IPS-20b (cell line): Measurements from ENCODE around the gene UGDH.
"Not testable (repeated sequence)": the region's sequence is repeated elsewhere in the genome, so short reads cannot be mapped to it uniquely, and the experiment has no call there.

Experiments
- H3K27ac ChIP-seq: one replicate; pipeline ENCODE4 v1.5.1; 2013; ENCODE audit warnings: low read length
- H3K27me3 ChIP-seq: 2 replicates; pipeline ENCODE4 v1.6.1; 2013; ENCODE audit warnings: mild to moderate bottlenecking, low read length, inconsistent platforms; ENCODE audit not compliant: insufficient read depth
- H3K36me3 ChIP-seq: 2 replicates; pipeline ENCODE4 v1.6.1; 2013; ENCODE audit warnings: low read depth, mild to moderate bottlenecking, inconsistent platforms, low read length, moderate library complexity; ENCODE audit not compliant: insufficient read depth
- H3K4me1 ChIP-seq: 2 replicates; pipeline ENCODE4 v1.6.1; 2013; ENCODE audit warnings: mild to moderate bottlenecking, control low read depth, inconsistent platforms, low read length, moderate library complexity; ENCODE audit not compliant: insufficient read depth
- H3K4me3 ChIP-seq: 2 replicates; pipeline ENCODE4 v1.5.1; 2013; ENCODE audit warnings: mild to moderate bottlenecking, low read length, inconsistent platforms
- H3K9ac ChIP-seq: 2 replicates; pipeline ENCODE4 v1.6.1; 2013; ENCODE audit warnings: low read depth, mild to moderate bottlenecking, inconsistent platforms, low read length, moderate library complexity
- H3K9me3 ChIP-seq: 2 replicates; pipeline ENCODE4 v1.6.1; 2013; ENCODE audit warnings: mild to moderate bottlenecking, low read depth, low read length, inconsistent platforms; ENCODE audit not compliant: insufficient read depth

The UGDH gene

GRCh38 chr4:39514266-39514665, 13.0 kb downstream of the UGDH start:
- H3K36me3 ChIP-seq = peaks cover 72% of the 10 kb centered on the region
- H3K9me3 ChIP-seq, H3K27ac ChIP-seq, H3K27me3 ChIP-seq, H3K4me3 ChIP-seq, H3K9ac ChIP-seq, H3K4me1 ChIP-seq: not testable (repeated sequence)

DNA sequence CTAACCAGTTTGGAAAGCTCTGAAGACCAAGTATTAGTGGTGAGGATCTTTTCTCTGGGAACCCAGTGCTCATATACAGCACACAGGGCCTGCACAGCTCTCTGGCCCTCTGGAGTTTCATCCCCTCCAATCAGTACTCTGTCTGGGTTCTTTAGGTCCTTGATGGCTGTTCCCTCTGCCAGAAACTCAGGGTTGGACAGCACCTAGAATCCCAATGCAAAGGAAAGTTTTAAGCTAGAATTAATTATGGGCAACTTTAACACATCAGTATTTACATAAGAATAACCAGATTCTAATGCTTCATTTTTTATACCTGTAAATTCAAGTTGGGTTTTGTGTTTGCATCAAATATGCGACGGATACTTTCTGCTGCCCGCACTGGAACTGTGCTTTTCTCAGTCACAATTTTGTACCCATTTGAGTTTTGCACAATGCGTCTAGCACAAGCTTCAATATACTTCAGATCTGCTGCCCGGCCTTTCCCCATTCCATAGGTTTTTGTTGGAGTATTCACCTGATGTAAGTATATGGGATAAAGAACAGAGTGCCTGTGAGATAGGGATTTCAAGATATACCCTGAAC, 16.8 kb downstream of the UGDH start:
- Histone ChIP-seq H3K27me3 (no peaks in the 10 kb centered on the region), H3K4me1 (no peaks in the 10 kb centered on the region), H3K27ac (no peak overlapping the region), H3K9me3 (no peaks in the 10 kb centered on the region), H3K4me3 (no peak overlapping the region), H3K36me3 (peaks cover 86% of the 10 kb centered on the region), H3K9ac (no peak overlapping the region)

DNA sequence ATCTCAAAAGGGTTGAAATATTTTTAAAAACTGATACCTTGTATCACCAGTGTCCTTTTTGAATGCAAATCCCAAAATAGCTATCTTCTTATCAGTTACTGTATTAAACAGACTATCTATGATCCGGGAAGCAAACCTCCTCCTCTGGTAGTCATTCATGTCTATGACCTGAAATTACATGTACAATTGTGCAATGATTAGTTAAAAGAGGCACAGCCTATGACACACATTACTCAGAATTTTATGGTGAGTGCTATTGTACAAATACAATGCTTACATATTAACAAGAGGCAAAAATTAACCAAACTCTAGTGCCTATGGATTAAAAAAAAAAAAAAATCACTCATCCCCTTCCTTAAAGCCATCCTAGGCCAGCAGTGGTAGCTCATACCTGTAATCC, 21.7 kb downstream of the UGDH start:
- Histone ChIP-seq H3K9me3 (no peaks in the 10 kb centered on the region), H3K27me3 (no peaks in the 10 kb centered on the region), H3K36me3 (peaks cover 94% of the 10 kb centered on the region), H3K27ac (no peak overlapping the region), H3K4me1 (no peaks in the 10 kb centered on the region), H3K4me3 (no peak overlapping the region), H3K9ac (no peak overlapping the region)

DNA sequence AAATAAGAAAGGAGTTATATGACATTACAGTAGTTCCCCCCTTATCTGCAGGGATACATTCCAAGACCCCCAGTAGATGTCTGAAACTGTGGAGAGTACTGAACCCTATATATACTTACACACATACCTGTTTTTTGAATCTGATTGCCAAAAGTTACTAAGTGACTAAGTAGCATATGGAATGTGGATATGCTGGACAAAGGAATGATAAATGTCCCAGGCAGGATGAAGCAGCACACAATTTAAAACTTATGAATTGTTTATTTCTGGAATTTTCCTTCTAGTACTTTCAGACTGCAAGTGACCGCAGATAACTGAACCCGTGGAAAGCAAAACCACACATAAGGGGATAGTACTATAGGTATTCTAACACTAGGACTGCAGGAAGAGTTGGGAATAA, 22.7 kb downstream of the UGDH start:
- Histone ChIP-seq H3K9me3 (no peaks in the 10 kb centered on the region), H3K36me3 (peaks cover 93% of the 10 kb centered on the region), H3K9ac (no peak overlapping the region), H3K27ac (no peak overlapping the region), H3K4me1 (no peaks in the 10 kb centered on the region), H3K27me3 (no peaks in the 10 kb centered on the region), H3K4me3 (no peak overlapping the region)

DNA sequence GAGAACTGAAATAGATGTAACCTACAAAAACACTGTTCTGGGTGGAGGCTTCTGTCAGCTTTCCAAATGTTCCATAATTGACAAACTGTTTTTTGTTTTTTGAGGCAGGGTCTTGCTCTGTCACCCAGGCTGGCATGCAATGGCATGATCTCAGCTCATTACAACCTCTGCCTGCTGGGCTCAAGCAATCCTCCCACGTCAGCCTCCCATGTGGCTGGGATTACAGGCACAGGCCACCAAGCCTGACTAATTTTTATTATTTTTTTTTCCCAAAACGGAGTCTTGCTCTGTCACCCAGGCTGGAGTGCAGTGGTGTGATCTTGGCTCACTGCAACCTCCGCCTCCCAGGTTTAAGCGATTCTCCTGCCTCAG, 24.6 kb downstream of the UGDH start:
- H3K4me1 ChIP-seq, H3K27me3 ChIP-seq, H3K9me3 ChIP-seq, H3K9ac ChIP-seq, H3K27ac ChIP-seq, H3K4me3 ChIP-seq: not testable (repeated sequence)
- peaks cover 88% of the 10 kb centered on the region for H3K36me3 ChIP-seq

DNA sequence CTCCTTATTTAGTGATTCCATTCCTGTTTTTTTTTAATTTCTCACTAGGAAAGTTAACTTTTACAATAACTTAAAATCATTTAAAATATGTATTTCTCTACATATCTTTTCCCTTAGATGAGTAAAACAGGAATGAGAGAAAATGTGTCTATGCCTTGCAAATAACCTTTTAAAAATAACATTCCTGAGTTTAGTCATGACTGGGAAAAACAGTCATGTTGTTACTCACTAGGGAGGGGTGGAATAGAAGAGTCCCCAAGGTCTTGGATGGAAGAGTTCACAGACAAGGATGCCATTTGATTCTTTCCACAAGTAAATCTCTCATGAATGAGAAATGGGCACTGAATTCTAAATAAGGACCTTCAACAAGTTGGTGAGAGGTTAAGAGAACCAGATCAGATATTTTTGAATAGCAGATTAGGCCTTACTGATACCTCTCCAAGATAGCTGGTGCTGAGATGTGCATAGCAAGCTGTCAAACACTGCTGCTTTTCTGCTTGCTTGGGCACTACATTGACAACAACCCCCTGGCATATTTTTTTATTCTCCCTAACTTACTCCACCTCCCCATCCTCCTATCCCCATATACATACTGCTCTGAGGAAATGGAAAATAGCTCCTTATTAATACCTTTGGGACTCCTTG, 25.1 kb downstream of the UGDH start:
- H3K36me3 ChIP-seq = peaks cover 83% of the 10 kb centered on the region
- no peak overlapping the region for H3K27ac ChIP-seq
- H3K9ac ChIP-seq = no peak overlapping the region
- H3K27me3 ChIP-seq = no peaks in the 10 kb centered on the region
- H3K9me3 ChIP-seq = no peaks in the 10 kb centered on the region
- no peak overlapping the region for H3K4me3 ChIP-seq
- H3K4me1 ChIP-seq = no peaks in the 10 kb centered on the region

DNA sequence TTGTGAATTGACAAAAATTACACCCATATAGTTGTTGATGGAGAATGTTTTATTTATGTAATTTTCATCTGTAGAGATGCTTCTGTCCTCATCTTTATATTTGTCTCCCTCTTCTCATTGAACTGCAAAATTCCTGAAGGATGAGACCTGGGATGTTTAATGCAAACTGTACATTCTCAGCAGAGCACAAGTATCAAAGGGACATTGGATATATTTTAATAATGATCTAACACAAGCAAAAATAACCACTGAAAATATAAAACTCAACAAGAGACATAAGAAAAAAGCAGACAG, 28.6 kb downstream of the UGDH start:
- Histone ChIP-seq H3K4me3 (no peak overlapping the region), H3K36me3 (peaks cover 49% of the 10 kb centered on the region), H3K27me3 (no peaks in the 10 kb centered on the region), H3K9me3 (no peaks in the 10 kb centered on the region), H3K4me1 (no peaks in the 10 kb centered on the region), H3K27ac (no peak overlapping the region), H3K9ac (no peak overlapping the region)

GRCh38 chr4:39497909-39498726, 29.1 kb downstream of the UGDH start:
- H3K27me3 ChIP-seq = no peaks in the 10 kb centered on the region
- no peaks in the 10 kb centered on the region for H3K4me1 ChIP-seq
- H3K4me3 ChIP-seq = no peak overlapping the region
- no peak overlapping the region for H3K27ac ChIP-seq
- no peaks in the 10 kb centered on the region for H3K9me3 ChIP-seq
- H3K36me3 ChIP-seq = peaks cover 43% of the 10 kb centered on the region
- H3K9ac ChIP-seq = no peak overlapping the region

GRCh38 chr4:39495446-39496213, 31.6 kb downstream of the UGDH start:
- peaks cover 25% of the 10 kb centered on the region; the same call in 1 of the 2 replicates for H3K36me3 ChIP-seq
- H3K9me3 ChIP-seq = no peaks in the 10 kb centered on the region
- H3K4me3 ChIP-seq = no peak overlapping the region
- no peak overlapping the region for H3K9ac ChIP-seq
- H3K27me3 ChIP-seq = no peaks in the 10 kb centered on the region
- no peaks in the 10 kb centered on the region for H3K4me1 ChIP-seq
- H3K27ac ChIP-seq = no peak overlapping the region

DNA sequence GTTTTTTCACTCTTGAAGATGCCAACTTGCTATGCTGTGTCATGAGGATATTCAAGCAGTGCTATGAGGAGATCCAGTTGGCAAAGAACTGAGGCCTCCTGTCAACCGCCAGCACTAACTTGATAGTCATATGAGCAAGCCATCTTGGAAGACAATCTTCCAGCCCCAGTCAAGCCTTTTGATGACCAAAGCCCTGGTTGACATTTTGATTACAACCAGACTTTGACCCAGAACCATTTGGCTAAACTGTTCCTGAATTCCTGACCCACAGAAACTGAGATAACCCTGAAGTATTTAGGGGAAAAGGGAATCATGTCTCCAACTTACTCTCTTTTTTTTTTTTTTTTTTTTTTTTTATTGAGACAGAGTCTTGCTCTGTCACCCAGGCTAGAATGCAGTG, 32.9 kb downstream of the UGDH start:
- Histone ChIP-seq H3K36me3 (peaks cover 13% of the 10 kb centered on the region; the same call in 1 of the 2 replicates), H3K9me3 (no peaks in the 10 kb centered on the region), H3K4me1 (no peaks in the 10 kb centered on the region), H3K9ac (no peak overlapping the region), H3K4me3 (no peak overlapping the region), H3K27me3 (no peaks in the 10 kb centered on the region), H3K27ac (no peak overlapping the region)

- H3K9ac ChIP-seq = no peak overlapping the region
- H3K36me3 ChIP-seq = no peaks in the 10 kb centered on the region
- no peak overlapping the region for H3K27ac ChIP-seq
- no peak overlapping the region for H3K4me3 ChIP-seq
- no peaks in the 10 kb centered on the region for H3K4me1 ChIP-seq
- H3K27me3 ChIP-seq = no peaks in the 10 kb centered on the region
- no peaks in the 10 kb centered on the region for H3K9me3 ChIP-seq
These were observed 36.9 kb downstream of the UGDH start for GRCh38 chr4:39490322-39490721.
